ENCODE results near the gene SHOX. TPM values are rescaled to one million over a fixed set of nuclear protein-coding genes. Genes with fewer than 3 reads are reported as not detected.
"Not testable (repeated sequence)": the region's sequence is repeated elsewhere in the genome, so short reads cannot be mapped to it uniquely, and the experiment has no call there.

SHOX gene
- total and polyA plus RNA-seq, 7 donors: 0.06 to 0.60 (median 0.32) TPM; not detected in 3

DNA sequence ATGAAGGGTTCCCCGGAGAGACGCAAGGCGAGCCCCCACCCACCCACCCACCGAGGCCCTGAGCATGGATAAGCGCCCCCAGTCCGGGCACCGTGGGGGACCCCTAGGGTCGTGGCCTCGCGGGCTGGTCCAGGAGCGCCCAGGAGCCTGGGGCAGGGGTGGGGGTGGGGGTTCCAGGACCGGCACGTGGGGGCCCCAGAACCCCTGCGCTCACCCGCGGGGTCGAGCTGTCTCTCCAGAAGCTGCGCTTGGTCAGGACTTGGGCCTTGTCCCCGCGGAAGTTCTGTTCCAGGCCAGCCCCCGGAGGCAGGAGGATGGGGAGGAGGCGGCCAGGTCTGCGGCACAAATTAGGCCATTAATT lies 11.2 kb upstream of the SHOX start:
- DNase-seq: no peak
- Histone ChIP-seq H3K27me3 (peaks cover 20 to 53% (median 39%) of the 10 kb centered on the region in 3 donors), H3K9me3 (no peaks in the 10 kb centered on the region)

DNA sequence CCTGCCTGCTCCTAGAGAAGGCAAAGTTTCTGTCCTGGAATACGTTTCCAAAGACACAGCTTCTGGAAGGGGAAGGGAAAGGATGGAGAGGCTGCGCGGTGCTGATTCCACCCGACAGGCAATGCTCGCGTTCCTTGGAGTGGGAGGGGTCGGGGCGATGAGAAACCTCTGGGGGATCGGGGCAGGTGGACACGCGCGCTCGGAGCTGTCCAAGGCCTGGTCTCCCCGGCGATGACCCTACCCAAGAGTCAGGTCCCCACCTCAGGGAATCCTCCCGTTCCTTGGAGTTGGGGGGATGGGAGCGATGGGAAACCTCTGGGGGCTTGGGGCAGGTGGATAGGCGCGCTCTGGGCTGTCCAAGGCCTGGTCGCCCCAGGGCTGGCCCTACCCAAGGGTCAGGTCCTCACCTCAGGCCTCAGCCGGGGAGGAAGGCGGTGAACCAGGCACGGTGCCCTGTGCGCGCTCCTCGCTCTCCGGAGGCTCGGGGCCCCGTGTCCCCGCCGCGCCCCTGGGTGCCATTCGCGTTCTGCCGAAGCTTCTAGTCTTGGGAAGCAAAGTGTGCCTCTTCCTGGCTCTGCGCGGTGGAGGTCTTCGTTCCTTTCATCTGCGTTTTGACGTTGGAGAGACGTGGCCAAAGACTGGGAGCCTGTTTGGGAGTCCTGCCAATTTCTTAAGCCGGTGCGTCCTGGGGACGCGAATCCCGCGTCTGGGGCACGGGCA lies 10.6 kb upstream of the SHOX start:
- WGBS, 2 donors: 6 to 18% methylated on average over 48 of the region's 48 CpGs
- H3K27me3 ChIP-seq: peaks cover 20 to 57% (median 39%) of the 10 kb centered on the region in 3 donors
- DNase-seq: no peak

More for the DNA sequence above, 11.2 kb upstream of the SHOX start:
- Histone ChIP-seq H3K36me3 (no peaks in the 10 kb centered on the region), H3K27ac (no peak overlapping the region), H3K4me3 (no peak overlapping the region), H3K4me1 (peaks cover 0 to 12% (median 5%) of the 10 kb centered on the region in 4 donors)
- TF ChIP-seq, protein P1, sequence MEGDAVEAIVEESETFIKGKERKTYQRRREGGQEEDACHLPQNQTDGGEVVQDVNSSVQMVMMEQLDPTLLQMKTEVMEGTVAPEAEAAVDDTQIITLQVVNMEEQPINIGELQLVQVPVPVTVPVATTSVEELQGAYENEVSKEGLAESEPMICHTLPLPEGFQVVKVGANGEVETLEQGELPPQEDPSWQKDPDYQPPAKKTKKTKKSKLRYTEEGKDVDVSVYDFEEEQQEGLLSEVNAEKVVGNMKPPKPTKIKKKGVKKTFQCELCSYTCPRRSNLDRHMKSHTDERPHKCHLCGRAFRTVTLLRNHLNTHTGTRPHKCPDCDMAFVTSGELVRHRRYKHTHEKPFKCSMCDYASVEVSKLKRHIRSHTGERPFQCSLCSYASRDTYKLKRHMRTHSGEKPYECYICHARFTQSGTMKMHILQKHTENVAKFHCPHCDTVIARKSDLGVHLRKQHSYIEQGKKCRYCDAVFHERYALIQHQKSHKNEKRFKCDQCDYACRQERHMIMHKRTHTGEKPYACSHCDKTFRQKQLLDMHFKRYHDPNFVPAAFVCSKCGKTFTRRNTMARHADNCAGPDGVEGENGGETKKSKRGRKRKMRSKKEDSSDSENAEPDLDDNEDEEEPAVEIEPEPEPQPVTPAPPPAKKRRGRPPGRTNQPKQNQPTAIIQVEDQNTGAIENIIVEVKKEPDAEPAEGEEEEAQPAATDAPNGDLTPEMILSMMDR (IDR thresholded peaks at IDR 0.05): no peak
- no peak for TF ChIP-seq POLR2AphosphoS5 (IDR thresholded peaks at IDR 0.05)
- TF ChIP-seq POLR2A (IDR thresholded peaks at IDR 0.05): no peak
- TF ChIP-seq EP300 (IDR thresholded peaks at IDR 0.05): no peak
- 5 to 20% methylated on average over 23 of the region's 23 CpGs for WGBS, 2 donors
- intact Hi-C loops (cut with DNase I): no loop called here

DNA sequence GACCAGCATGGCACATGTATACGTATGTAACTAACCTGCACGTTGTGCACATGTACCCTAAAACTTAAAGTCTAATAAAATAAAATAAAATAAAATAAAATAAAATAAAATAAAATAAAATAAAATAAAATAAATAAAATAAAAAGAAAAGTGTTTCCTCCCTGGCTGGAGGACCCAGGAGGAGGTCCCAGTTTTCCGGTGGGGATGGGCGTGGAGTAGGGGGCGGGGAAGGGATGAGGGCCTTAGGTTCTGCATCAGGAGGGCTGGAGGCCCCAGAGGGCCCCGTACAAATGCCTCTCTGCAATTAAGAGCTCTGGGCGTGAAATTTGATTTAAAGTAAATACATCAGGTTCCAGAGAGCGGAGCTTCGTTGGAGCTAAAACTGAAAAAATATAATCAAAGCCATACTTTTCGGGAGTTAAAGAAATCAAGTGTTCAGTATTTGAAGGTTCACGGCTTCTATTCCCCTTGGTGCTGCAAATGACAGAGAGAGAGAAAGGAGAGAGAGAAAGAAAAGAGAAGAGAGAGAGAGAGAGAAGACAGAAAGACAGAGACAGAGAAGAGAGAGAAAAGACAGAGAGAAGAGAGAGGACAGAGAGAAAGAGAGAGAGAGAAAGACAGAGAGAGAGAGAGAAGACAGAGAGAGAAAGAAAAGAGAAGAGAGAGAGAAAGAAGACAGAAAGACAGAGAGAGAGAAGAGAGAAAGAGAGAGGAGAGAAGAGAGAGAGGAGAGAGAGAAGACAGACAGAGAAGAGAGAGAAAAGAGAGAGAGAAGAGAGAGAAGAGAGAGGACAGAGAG lies 8.7 kb upstream of the SHOX start:
- Histone ChIP-seq H3K27me3 (peaks cover 20 to 63% (median 43%) of the 10 kb centered on the region in 3 donors), H3K9me3 (no peaks in the 10 kb centered on the region), H3K27ac (no peak overlapping the region), H3K4me3 (no peak overlapping the region), H3K4me1 (peaks cover 0 to 12% (median 5%) of the 10 kb centered on the region in 4 donors), H3K36me3 (no peaks in the 10 kb centered on the region)
- intact Hi-C loops (cut with DNase I): no loop called here
- no peak for DNase-seq
- WGBS, 2 donors: 22 to 28% methylated on average over 11 of the region's 11 CpGs
- TF ChIP-seq, protein P1 (IDR thresholded peaks at IDR 0.05): no peak
- TF ChIP-seq POLR2A (IDR thresholded peaks at IDR 0.05) (no peak), EP300 (IDR thresholded peaks at IDR 0.05) (no peak), POLR2AphosphoS5 (IDR thresholded peaks at IDR 0.05) (no peak)

More for the DNA sequence above, 10.6 kb upstream of the SHOX start:
- Histone ChIP-seq H3K4me1 (peaks cover 0 to 12% (median 5%) of the 10 kb centered on the region in 4 donors), H3K9me3 (no peaks in the 10 kb centered on the region), H3K27ac (no peak overlapping the region), H3K4me3 (no peak overlapping the region), H3K36me3 (no peaks in the 10 kb centered on the region)
- TF ChIP-seq, protein P1 (IDR thresholded peaks at IDR 0.05): no peak
- TF ChIP-seq POLR2A (IDR thresholded peaks at IDR 0.05) (no peak), POLR2AphosphoS5 (IDR thresholded peaks at IDR 0.05) (no peak), EP300 (IDR thresholded peaks at IDR 0.05) (no peak)
- intact Hi-C loops (cut with DNase I): no loop called here

DNA sequence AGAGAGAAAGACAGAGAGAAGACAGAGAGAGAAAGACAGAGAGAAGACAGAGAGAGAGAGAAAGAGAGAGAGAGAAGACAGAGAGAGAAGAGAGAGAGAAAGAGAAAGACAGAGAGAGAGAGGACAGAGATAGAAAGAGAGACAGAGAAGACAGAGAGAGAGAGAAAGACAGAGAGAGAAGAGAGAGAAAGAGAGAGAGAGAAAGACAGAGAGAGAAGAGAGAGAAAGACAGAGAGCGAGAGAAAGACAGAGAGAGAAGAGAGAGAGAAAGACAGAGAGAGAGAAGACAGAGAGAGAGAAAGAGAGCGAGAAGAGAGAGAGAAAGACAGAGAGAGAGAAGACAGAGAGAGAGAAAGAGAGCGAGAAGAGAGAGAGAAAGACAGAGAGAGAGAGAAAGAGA lies 7.8 kb upstream of the SHOX start:
- H3K36me3 ChIP-seq; intact Hi-C loops (cut with DNase I); H3K9me3 ChIP-seq; DNase-seq; H3K4me3 ChIP-seq; H3K27ac ChIP-seq: not testable (repeated sequence)
- H3K27me3 ChIP-seq: peaks cover 20 to 61% (median 37%) of the 10 kb centered on the region in 3 donors
- WGBS, 2 donors: 59 to 63% methylated on average over 3 of the region's 3 CpGs
- H3K4me1 ChIP-seq: peaks cover 0 to 12% (median 5%) of the 10 kb centered on the region in 4 donors

DNA sequence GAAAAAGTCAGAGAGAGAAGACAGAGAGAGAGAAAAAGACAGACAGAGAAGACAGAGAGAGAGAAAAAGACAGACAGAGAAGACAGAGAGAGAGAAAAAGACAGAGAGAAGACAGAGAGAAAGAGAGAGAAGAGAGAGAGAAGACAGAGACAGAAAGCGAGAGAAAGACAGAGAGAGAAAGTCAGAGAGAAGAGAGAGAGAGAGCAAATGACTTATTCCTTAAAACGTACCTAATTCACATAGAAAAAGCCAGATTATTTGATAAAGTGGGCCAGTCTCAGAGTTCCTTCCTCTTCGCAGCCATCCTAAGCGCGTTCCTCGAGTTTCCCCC lies 7.4 kb upstream of the SHOX start:
- intact Hi-C loops (cut with DNase I): no loop called here
- Histone ChIP-seq H3K27ac (no peak overlapping the region), H3K9me3 (no peaks in the 10 kb centered on the region), H3K36me3 (no peaks in the 10 kb centered on the region), H3K4me1 (peaks cover 0 to 12% (median 5%) of the 10 kb centered on the region in 4 donors), H3K4me3 (no peak overlapping the region), H3K27me3 (peaks cover 16 to 58% (median 33%) of the 10 kb centered on the region in 3 donors)
- DNase-seq: no peak
- TF ChIP-seq POLR2AphosphoS5 (IDR thresholded peaks at IDR 0.05): no peak
- TF ChIP-seq EP300 (IDR thresholded peaks at IDR 0.05): no peak
- no peak for TF ChIP-seq POLR2A (IDR thresholded peaks at IDR 0.05)
- TF ChIP-seq, protein P1 (IDR thresholded peaks at IDR 0.05): no peak
- 6 to 13% methylated on average over 6 of the region's 6 CpGs for WGBS, 2 donors

Data from sigmoid colon (tissue), 7 donors.